NCI-H1092 (cell line): ENCODE measurements around the gene ZC3H8.
A peak's percentile ranks its signal among the peaks of the same experiment; 100 is the strongest.
"Not testable (repeated sequence)": the region's sequence is repeated elsewhere in the genome, so short reads cannot be mapped to it uniquely, and the experiment has no call there.

Source experiments
- DNase-seq: peaks from one replicate; lab custom pipeline; 2025; lab: John Stamatoyannopoulos, UW

Gene ZC3H8

GRCh38 chr2:112259509-112260294 lies 4.9 kb upstream of the ZC3H8 start:
- DNase-seq = peak; percentile 59

GRCh38 chr2:112257575-112257974 lies 2.7 kb upstream of the ZC3H8 start:
- no peak for DNase-seq

DNA sequence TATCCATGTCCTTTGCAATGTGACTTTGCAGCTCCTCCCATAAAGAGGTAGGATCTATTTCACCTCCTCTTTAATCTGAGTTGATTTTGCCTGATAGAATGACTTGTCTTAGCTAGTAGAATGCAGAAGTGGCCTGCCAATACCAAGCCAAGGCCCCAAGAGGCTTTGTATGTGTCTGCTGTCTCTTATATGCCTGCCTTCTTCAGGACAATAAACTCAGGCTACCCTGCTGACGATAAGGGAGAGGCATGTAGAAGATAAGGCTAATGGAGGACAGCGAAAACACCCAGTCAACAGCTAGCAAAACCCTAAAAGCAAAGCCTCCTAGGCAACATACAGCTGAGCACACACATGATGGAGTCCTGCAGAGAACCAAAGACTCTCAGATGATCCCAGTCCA lies 1.8 kb upstream of the ZC3H8 start:
- no peak for DNase-seq

GRCh38 chr2:112255875-112256274 lies 1.0 kb upstream of the ZC3H8 start:
- no peak for DNase-seq

- DNase-seq = no peak
Measured at GRCh38 chr2:112253261-112253815, 1.5 kb downstream of the ZC3H8 start.

- no peak for DNase-seq
Measured at GRCh38 chr2:112251271-112251670, 3.6 kb downstream of the ZC3H8 start.

- DNase-seq = no peak
Measured at GRCh38 chr2:112244854-112245253, 10.0 kb downstream of the ZC3H8 start.

DNA sequence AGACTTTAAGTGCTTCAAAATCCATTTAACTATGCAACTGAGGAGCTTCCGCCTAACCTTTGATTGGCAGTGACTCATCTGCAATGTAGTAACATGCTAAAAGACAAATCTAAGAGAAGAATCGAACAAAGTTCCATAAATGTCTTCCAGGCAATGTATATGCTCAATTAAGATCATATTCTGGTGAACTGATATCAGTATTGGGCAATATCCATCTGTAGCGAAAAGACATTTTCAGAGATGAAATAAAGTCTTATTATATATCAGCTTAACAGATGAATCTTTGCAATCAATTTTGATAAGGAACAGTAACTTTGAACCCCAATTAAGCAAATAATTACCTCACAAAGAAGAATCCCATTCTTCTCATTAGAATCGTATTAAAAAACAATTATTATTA lies 11.6 kb downstream of the ZC3H8 start:
- no peak for DNase-seq

DNA sequence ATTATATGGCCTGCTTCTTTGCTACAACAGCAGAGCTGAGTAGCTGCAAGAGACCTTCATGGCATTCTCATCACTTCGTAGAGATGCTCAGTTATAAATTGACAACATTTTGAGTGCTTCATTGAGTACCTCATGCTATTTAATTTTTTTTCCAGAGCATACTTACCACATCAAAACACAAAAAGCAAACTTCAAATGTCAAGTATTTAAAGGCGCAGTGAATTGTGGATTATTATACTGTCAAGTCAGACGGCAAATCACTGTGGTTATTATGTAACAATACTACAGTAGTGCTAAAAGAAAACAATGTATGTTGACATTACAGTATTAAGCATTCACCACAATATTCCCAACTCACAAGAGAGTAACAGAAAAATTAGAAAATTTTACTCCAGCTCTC lies 12.5 kb downstream of the ZC3H8 start:
- no peak for DNase-seq

DNA sequence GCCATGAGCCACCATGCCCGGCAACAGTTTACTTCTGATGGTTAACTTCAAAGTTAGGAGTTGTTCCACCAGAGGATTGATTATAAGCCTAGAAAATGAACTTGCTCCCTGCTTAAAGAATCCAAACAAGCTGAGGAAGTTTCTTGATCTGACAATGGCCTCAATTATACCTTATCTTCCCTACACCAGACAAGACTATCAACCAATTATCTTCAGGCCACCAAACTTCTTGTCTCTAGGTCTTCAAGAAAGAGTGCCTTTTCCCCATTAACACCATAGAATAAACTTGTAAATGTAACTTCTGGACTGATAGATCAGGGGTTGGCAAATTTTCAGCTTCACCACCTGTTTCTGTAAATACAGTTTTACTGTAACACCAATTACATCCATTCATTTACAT lies 15.0 kb downstream of the ZC3H8 start:
- DNase-seq = no peak

DNA sequence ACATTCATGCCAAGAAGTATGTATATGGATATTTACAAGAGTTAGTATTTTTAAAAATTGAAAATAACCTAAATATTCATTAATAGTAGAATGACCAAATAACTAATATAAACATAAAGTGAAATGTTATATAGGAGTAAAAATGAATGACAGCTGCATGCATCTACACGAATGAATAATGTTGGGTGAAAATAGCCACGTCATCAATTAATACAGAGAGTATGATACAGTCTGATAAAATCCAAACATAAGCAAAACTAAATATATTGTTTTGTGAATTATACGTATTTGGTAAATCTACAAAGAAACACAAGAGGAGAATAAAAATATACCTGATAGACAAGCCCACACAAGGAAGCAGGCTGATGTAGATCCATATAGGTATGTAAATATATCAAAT lies 24.5 kb downstream of the ZC3H8 start:
- no peak for DNase-seq

- no peak for DNase-seq
Measured at GRCh38 chr2:112229348-112229747, 25.5 kb downstream of the ZC3H8 start.

GRCh38 chr2:112220831-112221230 lies 34.0 kb downstream of the ZC3H8 start:
- no peak for DNase-seq

GRCh38 chr2:112220186-112220585 lies 34.7 kb downstream of the ZC3H8 start:
- no peak for DNase-seq

DNA sequence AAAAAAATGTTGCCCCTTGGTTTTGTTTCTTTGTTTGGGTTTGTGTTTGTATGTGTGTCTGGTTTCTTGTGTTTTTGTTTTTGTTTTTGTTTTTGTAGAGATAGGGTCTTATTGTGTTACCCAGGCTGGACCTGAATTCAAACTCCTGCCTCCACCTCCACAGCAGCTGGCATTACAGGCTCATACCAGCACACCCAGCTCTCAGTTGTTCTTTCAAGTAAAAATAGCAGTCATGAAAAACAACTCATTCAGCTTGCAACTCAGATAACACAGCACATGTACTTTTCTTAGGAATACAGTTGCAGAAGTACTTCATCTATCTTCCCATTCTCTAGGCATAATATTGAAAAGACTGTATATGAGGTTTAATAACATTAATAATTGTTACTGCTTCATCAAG lies 37.0 kb downstream of the ZC3H8 start:
- DNase-seq = no peak

- DNase-seq = no peak
Measured at GRCh38 chr2:112216167-112216566, 38.7 kb downstream of the ZC3H8 start.

DNA sequence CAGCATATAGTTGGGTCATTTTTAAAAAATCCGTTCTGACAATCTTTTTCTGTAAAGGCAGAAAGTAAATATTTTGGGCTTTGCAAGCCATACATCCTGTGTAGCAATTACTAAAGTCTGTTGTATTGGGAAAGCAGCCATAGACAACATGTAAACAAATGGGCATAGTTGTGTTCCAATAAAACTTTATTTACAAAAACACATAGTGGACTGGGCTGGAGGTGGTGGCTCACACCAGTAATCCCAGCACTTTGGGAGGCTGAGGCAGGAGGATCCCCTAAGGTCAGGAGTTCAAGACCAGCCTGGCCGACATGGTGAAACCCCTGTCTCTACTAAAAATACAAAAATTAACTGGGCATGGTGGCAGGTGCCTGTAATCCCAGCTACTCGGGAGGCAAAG lies 46.9 kb downstream of the ZC3H8 start:
- not testable (repeated sequence) for DNase-seq

DNA sequence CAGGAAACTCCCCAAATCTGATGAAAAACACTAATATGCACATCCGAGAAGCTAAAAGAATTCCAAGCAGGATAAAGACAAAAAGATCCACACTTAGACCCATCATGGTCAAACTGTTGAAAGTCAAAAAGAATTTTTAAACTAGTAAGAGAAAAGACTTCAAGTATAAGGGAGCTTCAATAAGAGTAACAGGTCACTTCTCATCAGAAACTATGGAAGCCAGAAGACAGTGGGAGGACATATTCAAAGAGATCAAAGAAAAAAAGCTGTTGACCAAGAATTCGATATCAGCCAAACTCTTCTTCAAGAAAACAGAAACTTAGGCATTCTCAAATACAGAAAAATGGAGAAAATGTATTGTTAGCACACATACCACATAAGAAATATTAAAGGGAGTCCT lies 50.4 kb downstream of the ZC3H8 start:
- no peak for DNase-seq

GRCh38 chr2:112201696-112202430 lies 53.0 kb downstream of the ZC3H8 start:
- DNase-seq = no peak

GRCh38 chr2:112199188-112199587 lies 55.7 kb downstream of the ZC3H8 start:
- no peak for DNase-seq

DNA sequence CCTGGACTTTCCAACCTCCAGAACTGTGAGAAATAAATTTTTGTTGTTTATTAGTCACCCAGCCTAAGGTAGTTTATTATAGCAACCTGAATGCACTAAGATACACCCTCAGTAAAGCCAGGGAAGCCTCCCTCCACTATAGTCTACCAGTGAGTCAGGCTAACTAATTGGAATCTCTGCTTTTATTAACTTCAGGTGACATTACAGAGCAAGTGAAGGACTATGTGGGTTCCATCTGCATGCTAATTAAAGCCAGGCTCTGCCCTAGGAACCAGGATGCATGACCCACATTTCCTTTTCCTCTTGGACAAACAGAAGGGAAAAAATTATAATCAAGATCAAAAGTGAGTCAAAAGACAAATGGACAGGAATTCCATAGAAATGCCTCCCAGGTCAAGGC lies 56.1 kb downstream of the ZC3H8 start:
- no peak for DNase-seq

- DNase-seq = no peak
Measured at GRCh38 chr2:112197868-112198267, 57.0 kb downstream of the ZC3H8 start.

- DNase-seq = no peak
Measured at GRCh38 chr2:112195950-112196349, 58.9 kb downstream of the ZC3H8 start.
